Activated T-cell treated with anti-CD3 and anti-CD28 coated beads, Interleukin-2, amount 50 U/mL, for 72 hours (primary cell): Measurements from ENCODE around the gene LAMA2. TPM values are rescaled to one million over a fixed set of nuclear protein-coding genes. Genes with fewer than 3 reads are reported as not detected.

Source experiments
- ATAC-seq, 2 donors: fragments of 150-1000 bp; cut with Tn5 transposase; replicated peaks in 1 of 2; 2 replicates each; pipeline ENCODE4 v1.10.0; 2021; ENCODE audit warnings: moderate library complexity in 2 of 2, mild to moderate bottlenecking in 1 of 2
- DNase-seq, 2 donors: peaks; one replicate each; pipeline ENCODE4 v3.0.0; 2021 to 2022; ENCODE audit warnings: mixed read lengths in 1 of 2
- H3K27ac Mint-ChIP-seq: one replicate; pipeline ENCODE4 v1.8.0; 2022; ENCODE audit warnings: mild to moderate bottlenecking, moderate library complexity, mixed read lengths
- H3K27me3 Mint-ChIP-seq: one replicate; pipeline ENCODE4 v1.8.0; 2022; ENCODE audit warnings: low read depth, mixed read lengths
- H3K36me3 Mint-ChIP-seq, 2 donors: one replicate each; pipeline ENCODE4 v1.8.0; 2022; ENCODE audit warnings: mixed read lengths in 2 of 2, mild to moderate bottlenecking in 1 of 2; ENCODE audit not compliant: insufficient read depth in 2 of 2
- H3K4me1 Mint-ChIP-seq: one replicate; pipeline ENCODE4 v1.8.0; 2022; ENCODE audit warnings: low read depth, mixed read lengths
- H3K4me3 Mint-ChIP-seq, 2 donors: one replicate each; pipeline ENCODE4 v1.8.0; 2022; ENCODE audit warnings: mild to moderate bottlenecking in 2 of 2, mixed read lengths in 2 of 2, moderate library complexity in 2 of 2
- H3K9me3 Mint-ChIP-seq, 2 donors: one replicate each; pipeline ENCODE4 v1.8.0; 2022; ENCODE audit warnings: mixed read lengths in 2 of 2
- total RNA-seq, 2 donors: library from RNA; stranded (reverse); gene quantifications; one replicate each; pipeline ENCODE4 v1.2.3, GENCODE V29; 2022

Gene LAMA2
- total RNA-seq, 2 donors from 2014 or later, result 0.05 TPM; not detected in 1

- DNase-seq (no peak), ATAC-seq (no peak)
- no peak overlapping the region for H3K27ac Mint-ChIP-seq
- no peak overlapping the region for H3K4me3 Mint-ChIP-seq
- peaks cover 0 to 1% of the 10 kb centered on the region in 2 donors for H3K36me3 Mint-ChIP-seq
- peaks cover 0 to 4% of the 10 kb centered on the region in 2 donors for H3K9me3 Mint-ChIP-seq
- H3K4me1 Mint-ChIP-seq, result no peaks in the 10 kb centered on the region
- H3K27me3 Mint-ChIP-seq, result no peaks in the 10 kb centered on the region
These were observed 8.1 kb upstream of the LAMA2 start for GRCh38 chr6:128874863-128875262.

- DNase-seq (no peak), ATAC-seq (no peak)
- H3K4me3 Mint-ChIP-seq, result peak overlapping the region; percentile 57 to 75
- H3K36me3 Mint-ChIP-seq, result no peaks in the 10 kb centered on the region
- peaks cover 9% of the 10 kb centered on the region for H3K4me1 Mint-ChIP-seq
- H3K27me3 Mint-ChIP-seq, result peaks cover 36% of the 10 kb centered on the region
- H3K27ac Mint-ChIP-seq, result no peak overlapping the region
- H3K9me3 Mint-ChIP-seq, result no peaks in the 10 kb centered on the region
These were observed 378 bp upstream of the LAMA2 start for GRCh38 chr6:128882560-128882959.

- no peak overlapping the region for H3K4me3 Mint-ChIP-seq
- DNase-seq, result no peak
- H3K27me3 Mint-ChIP-seq, result peaks cover 36% of the 10 kb centered on the region
- no peaks in the 10 kb centered on the region for H3K36me3 Mint-ChIP-seq
- no peak overlapping the region for H3K27ac Mint-ChIP-seq
- H3K4me1 Mint-ChIP-seq, result peaks cover 9% of the 10 kb centered on the region
- H3K9me3 Mint-ChIP-seq, result no peaks in the 10 kb centered on the region
- ATAC-seq, result no peak
These were observed 968 bp downstream of the LAMA2 start for GRCh38 chr6:128883906-128884305.

- Mint-ChIP-seq H3K4me3 (no peak overlapping the region), H3K36me3 (no peaks in the 10 kb centered on the region), H3K27ac (no peak overlapping the region), H3K4me1 (peaks cover 9% of the 10 kb centered on the region), H3K27me3 (peaks cover 36% of the 10 kb centered on the region), H3K9me3 (no peaks in the 10 kb centered on the region)
- DNase-seq (no peak), ATAC-seq (no peak)
These were observed 2.4 kb downstream of the LAMA2 start for GRCh38 chr6:128885381-128885780.

GRCh38 chr6:128886706-128887105, 3.8 kb downstream of the LAMA2 start:
- peaks cover 9% of the 10 kb centered on the region for H3K4me1 Mint-ChIP-seq
- H3K4me3 Mint-ChIP-seq, result no peak overlapping the region
- ATAC-seq (no peak), DNase-seq (no peak)
- H3K9me3 Mint-ChIP-seq, result no peaks in the 10 kb centered on the region
- peaks cover 32% of the 10 kb centered on the region for H3K27me3 Mint-ChIP-seq
- H3K27ac Mint-ChIP-seq, result no peak overlapping the region
- no peaks in the 10 kb centered on the region for H3K36me3 Mint-ChIP-seq

GRCh38 chr6:128888444-128889175, 5.7 kb downstream of the LAMA2 start:
- H3K27ac Mint-ChIP-seq, result no peak overlapping the region
- no peaks in the 10 kb centered on the region for H3K9me3 Mint-ChIP-seq
- ATAC-seq (no peak), DNase-seq (no peak)
- H3K36me3 Mint-ChIP-seq, result no peaks in the 10 kb centered on the region
- no peak overlapping the region for H3K4me3 Mint-ChIP-seq
- H3K4me1 Mint-ChIP-seq, result no peaks in the 10 kb centered on the region
- H3K27me3 Mint-ChIP-seq, result peaks cover 13% of the 10 kb centered on the region

- no peak for ATAC-seq
- Mint-ChIP-seq H3K36me3 (no peaks in the 10 kb centered on the region), H3K4me3 (no peak overlapping the region), H3K27ac (no peak overlapping the region), H3K9me3 (no peaks in the 10 kb centered on the region), H3K27me3 (peaks cover 3% of the 10 kb centered on the region), H3K4me1 (no peaks in the 10 kb centered on the region)
- DNase-seq, result no peak
These were observed 6.9 kb downstream of the LAMA2 start for GRCh38 chr6:128889870-128890269.

GRCh38 chr6:128892079-128892478, 9.1 kb downstream of the LAMA2 start:
- no peaks in the 10 kb centered on the region for H3K27me3 Mint-ChIP-seq
- no peak overlapping the region for H3K27ac Mint-ChIP-seq
- no peaks in the 10 kb centered on the region for H3K4me1 Mint-ChIP-seq
- H3K4me3 Mint-ChIP-seq, result no peak overlapping the region
- H3K36me3 Mint-ChIP-seq, result no peaks in the 10 kb centered on the region
- no peaks in the 10 kb centered on the region for H3K9me3 Mint-ChIP-seq
- DNase-seq (no peak), ATAC-seq (no peak)

- Mint-ChIP-seq H3K4me3 (no peak overlapping the region), H3K9me3 (no peaks in the 10 kb centered on the region), H3K4me1 (no peaks in the 10 kb centered on the region), H3K27ac (no peak overlapping the region), H3K27me3 (no peaks in the 10 kb centered on the region), H3K36me3 (no peaks in the 10 kb centered on the region)
- DNase-seq, result no peak
- ATAC-seq, result no peak
These were observed 16.6 kb downstream of the LAMA2 start for GRCh38 chr6:128899341-128900050.

- Mint-ChIP-seq H3K4me3 (no peak overlapping the region), H3K27me3 (no peaks in the 10 kb centered on the region), H3K36me3 (no peaks in the 10 kb centered on the region), H3K9me3 (no peaks in the 10 kb centered on the region), H3K4me1 (no peaks in the 10 kb centered on the region), H3K27ac (no peak overlapping the region)
- DNase-seq (no peak), ATAC-seq (no peak)
These were observed 20.8 kb downstream of the LAMA2 start for GRCh38 chr6:128903715-128904114.

- DNase-seq, result no peak
- no peak overlapping the region for H3K4me3 Mint-ChIP-seq
- no peaks in the 10 kb centered on the region for H3K4me1 Mint-ChIP-seq
- no peak overlapping the region for H3K27ac Mint-ChIP-seq
- no peaks in the 10 kb centered on the region for H3K27me3 Mint-ChIP-seq
- ATAC-seq, result no peak
- no peaks in the 10 kb centered on the region for H3K9me3 Mint-ChIP-seq
- H3K36me3 Mint-ChIP-seq, result no peaks in the 10 kb centered on the region
These were observed 31.1 kb downstream of the LAMA2 start for GRCh38 chr6:128914051-128914450.

- Mint-ChIP-seq H3K27me3 (no peaks in the 10 kb centered on the region), H3K9me3 (peaks cover 1% of the 10 kb centered on the region in 2 donors), H3K4me3 (no peak overlapping the region), H3K36me3 (no peaks in the 10 kb centered on the region), H3K4me1 (no peaks in the 10 kb centered on the region), H3K27ac (no peak overlapping the region)
- DNase-seq (no peak), ATAC-seq (no peak)
These were observed 35.9 kb downstream of the LAMA2 start for GRCh38 chr6:128918886-128919285.

GRCh38 chr6:128919412-128920180, 36.7 kb downstream of the LAMA2 start:
- Mint-ChIP-seq H3K4me1 (no peaks in the 10 kb centered on the region), H3K27ac (no peak overlapping the region), H3K9me3 (peaks cover 1% of the 10 kb centered on the region in 2 donors), H3K27me3 (no peaks in the 10 kb centered on the region), H3K4me3 (no peak overlapping the region), H3K36me3 (no peaks in the 10 kb centered on the region)
- ATAC-seq (no peak), DNase-seq (no peak)
